HG02943 (cell line): ENCODE results near the gene RABGAP1L.
"Not testable (repeated sequence)": the region's sequence is repeated elsewhere in the genome, so short reads cannot be mapped to it uniquely, and the experiment has no call there.

Source experiments
- ATAC-seq: cut with Tn5 transposase; IDR thresholded peaks from one replicate; pipeline ENCODE4 v1.9.1; 2021; ENCODE audit warnings: mild to moderate bottlenecking, low read depth, moderate library complexity; ENCODE audit not compliant: unreplicated experiment

The RABGAP1L gene

GRCh38 chr1:174286042-174286441 lies 126.7 kb downstream of the RABGAP1L start:
- ATAC-seq: no peak

- ATAC-seq: no peak
Observed at GRCh38 chr1:174289644-174290310, 130.5 kb downstream of the RABGAP1L start.

GRCh38 chr1:174291059-174291458 lies 131.7 kb downstream of the RABGAP1L start:
- ATAC-seq: no peak

- no peak for ATAC-seq
Observed at GRCh38 chr1:174296309-174296708, 137.0 kb downstream of the RABGAP1L start.

GRCh38 chr1:174297351-174297750 lies 138.0 kb downstream of the RABGAP1L start:
- ATAC-seq: no peak

- ATAC-seq: no peak
Observed at GRCh38 chr1:174301295-174302077, 142.2 kb downstream of the RABGAP1L start.

GRCh38 chr1:174308604-174309003 lies 149.3 kb downstream of the RABGAP1L start:
- no peak for ATAC-seq

GRCh38 chr1:174309490-174309889 lies 150.2 kb downstream of the RABGAP1L start:
- no peak for ATAC-seq

GRCh38 chr1:174314433-174314832 lies 155.1 kb downstream of the RABGAP1L start:
- ATAC-seq: no peak

GRCh38 chr1:174315239-174315638 lies 155.9 kb downstream of the RABGAP1L start:
- no peak for ATAC-seq

- not testable (repeated sequence) for ATAC-seq
Observed at GRCh38 chr1:174320897-174321296, 161.6 kb downstream of the RABGAP1L start.

- ATAC-seq: no peak
Observed at GRCh38 chr1:174322202-174322862, 163.0 kb downstream of the RABGAP1L start.

- ATAC-seq: no peak
Observed at GRCh38 chr1:174324493-174324892, 165.2 kb downstream of the RABGAP1L start.

GRCh38 chr1:174324939-174325338 lies 165.6 kb downstream of the RABGAP1L start:
- ATAC-seq: no peak

- no peak for ATAC-seq
Observed at GRCh38 chr1:174326278-174326677, 167.0 kb downstream of the RABGAP1L start.

GRCh38 chr1:174333437-174333836 lies 174.1 kb downstream of the RABGAP1L start:
- no peak for ATAC-seq

- ATAC-seq: no peak
Observed at GRCh38 chr1:174337000-174337681, 177.8 kb downstream of the RABGAP1L start.

GRCh38 chr1:174340404-174340803 lies 181.1 kb downstream of the RABGAP1L start:
- ATAC-seq: not testable (repeated sequence)

GRCh38 chr1:174344162-174344561 lies 184.8 kb downstream of the RABGAP1L start:
- ATAC-seq: no peak

- no peak for ATAC-seq
Observed at GRCh38 chr1:174352117-174352516, 192.8 kb downstream of the RABGAP1L start.
